KBM-7 (cell line): ENCODE results near the gene PLCB4.
"Not testable (repeated sequence)": the region's sequence is repeated elsewhere in the genome, so short reads cannot be mapped to it uniquely, and the experiment has no call there.

ENCODE experiments used
- DNase-seq: peaks from one replicate; pipeline ENCODE4 v3.0.0-alpha.2; 2015
- in situ Hi-C: fragments of 300-500 bp; cut with MboI; formaldehyde crosslinking; loops from 2 replicates; pipeline ENCODE4 v1.14.3; 2020; ENCODE audit warnings: low sequenced_read_pairs, low pct_unique_long_range_greater_than_20kb, mixed read lengths

The PLCB4 gene

DNA sequence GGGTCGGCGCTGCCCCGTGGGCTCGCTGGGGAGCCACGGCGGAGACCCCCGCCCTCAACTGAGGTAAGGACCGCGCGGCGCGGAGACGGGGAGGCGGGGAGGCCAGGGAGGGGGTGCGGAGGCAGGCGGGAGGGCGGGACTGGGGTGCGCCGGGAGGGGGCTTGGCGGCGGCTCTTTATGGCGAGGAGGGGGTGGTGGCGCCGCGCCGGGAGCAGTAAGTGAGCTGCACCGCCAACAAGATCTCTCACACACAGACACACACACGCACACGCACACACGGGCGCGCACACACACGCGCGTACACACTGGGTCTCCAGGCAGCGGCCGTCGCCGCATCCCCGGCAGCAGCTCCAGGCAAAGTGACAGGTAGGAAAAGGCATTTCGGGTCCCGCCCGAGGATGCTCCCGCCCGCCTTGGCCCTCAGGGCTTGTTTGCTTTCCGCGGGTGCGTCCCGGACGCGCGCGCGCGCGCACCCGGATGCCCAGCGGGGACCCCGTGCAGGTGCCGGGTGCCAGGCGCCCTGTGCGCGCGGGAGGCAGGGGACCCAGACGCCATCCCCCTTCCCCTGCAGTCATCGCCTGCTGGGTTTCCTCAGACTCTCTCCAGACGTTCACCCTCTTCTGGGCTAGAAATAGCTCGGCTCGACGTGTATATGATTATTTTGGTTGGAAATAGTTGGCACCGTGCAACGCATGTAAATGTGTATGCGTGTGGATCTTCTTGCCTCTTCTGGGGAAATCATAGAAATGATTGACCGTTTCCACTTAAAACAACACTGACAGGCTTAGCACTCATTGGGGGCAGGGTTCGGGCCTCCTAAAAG, at the start of gene PLCB4:
Gene PLCB4, plus strand, starts transcription at position 247 of the 823 bp plus-strand sequence. CDS start 238,728 bp downstream, outside the sequence.
- no peak for DNase-seq
- in situ Hi-C loops = no loop called here

DNA sequence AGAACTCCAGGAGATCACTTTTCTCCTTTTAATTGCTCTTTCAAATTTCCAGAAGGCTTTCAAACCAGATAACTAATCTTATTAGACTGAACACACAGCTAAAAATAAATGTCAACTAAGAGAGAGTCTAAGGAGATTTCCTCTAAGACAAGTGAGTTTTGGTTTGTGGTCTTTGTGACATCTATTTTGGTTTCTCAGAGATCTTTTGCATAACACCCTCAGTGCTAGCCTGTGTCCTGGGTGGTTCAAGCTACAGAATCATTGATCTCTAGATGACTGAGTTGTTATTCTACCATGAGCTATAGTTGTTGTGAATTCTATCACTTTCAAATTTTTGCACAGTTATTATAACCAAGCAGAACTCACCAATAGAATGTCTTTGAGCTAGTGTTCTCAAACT, 49.1 kb upstream of the PLCB4 start:
- in situ Hi-C loops = no loop called here
- no peak for DNase-seq

DNA sequence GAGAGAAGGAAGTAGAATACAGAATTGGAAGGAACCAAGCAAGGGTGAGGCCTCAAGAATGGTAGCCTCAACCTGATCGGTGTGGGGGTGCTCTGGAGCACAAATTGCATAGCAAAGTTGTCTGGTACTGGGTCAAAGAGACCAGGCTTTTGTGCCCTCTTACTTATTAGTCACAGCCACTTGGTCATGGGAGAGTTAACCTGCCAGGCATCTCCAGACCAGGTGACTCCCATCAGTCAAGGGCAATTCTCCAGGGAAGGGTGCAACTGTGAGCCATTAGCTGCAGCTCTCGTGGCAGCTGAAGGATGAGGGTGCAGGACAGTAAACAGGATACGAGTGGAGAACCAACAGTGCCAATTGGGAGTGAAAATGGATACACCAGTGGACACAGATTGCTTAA, 47.7 kb upstream of the PLCB4 start:
- DNase-seq = no peak

DNA sequence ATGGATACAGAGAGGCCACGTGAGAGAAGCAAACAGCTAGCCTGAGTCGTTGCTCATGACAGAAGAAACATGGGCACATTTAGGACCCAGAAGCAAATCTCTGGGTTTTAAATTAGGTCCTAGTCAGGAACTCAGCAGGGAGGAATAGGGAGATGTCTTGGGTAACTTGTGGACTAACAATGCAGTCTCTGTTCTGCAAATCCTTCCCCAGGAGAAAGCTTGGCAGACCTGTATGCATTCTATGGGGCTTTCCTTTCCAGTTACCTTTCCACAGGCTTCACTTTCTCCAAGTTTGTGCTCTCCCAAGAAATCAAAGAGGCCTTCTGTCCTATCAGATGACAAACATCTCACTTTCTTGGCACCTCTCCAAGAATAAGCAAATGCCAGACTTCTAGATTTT, 47.2 kb upstream of the PLCB4 start:
- DNase-seq = no peak
- in situ Hi-C loops = no loop called here

More for the DNA sequence above, 47.7 kb upstream of the PLCB4 start:
- in situ Hi-C loops = no loop called here

DNA sequence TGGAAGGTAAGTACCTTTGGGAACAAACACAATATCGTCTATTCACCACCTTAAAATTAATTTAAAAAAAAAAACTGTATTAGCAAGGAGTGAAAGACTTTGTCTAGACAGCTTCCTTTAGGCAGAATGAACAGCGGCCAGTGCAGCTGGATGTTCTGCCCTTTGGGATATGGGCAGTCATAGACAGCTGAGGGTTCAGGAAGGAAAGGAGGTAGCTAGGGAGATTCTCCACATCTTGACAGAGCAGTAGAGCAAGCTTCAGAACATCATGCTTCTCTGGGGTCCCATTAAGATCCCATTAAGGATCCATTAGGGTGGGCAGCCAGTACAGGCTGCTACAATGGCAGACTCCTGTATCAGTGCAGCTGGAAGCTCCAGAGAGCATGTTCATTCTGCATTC, 46.5 kb upstream of the PLCB4 start:
- DNase-seq = no peak
- in situ Hi-C loops = no loop called here

DNA sequence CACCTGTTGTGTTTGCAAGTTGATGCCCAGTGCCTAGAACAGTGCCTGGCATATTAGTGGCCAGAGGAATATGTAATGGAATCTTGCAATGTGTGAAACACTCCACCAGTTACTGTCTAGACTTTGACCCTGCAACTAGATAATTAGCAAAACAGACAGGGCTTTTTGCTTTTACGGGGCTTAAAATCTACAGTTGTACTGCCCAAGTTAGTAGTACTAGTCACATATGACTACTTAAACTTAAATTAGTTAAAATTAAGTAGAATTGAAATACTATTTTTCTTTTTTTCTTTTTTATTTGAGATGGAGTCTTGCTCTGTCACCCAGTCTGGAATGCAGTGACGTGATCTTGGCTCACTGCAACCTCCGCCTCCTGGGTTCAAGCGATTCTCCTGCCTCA, 44.3 kb upstream of the PLCB4 start:
- DNase-seq = no peak
- in situ Hi-C loops = no loop called here

DNA sequence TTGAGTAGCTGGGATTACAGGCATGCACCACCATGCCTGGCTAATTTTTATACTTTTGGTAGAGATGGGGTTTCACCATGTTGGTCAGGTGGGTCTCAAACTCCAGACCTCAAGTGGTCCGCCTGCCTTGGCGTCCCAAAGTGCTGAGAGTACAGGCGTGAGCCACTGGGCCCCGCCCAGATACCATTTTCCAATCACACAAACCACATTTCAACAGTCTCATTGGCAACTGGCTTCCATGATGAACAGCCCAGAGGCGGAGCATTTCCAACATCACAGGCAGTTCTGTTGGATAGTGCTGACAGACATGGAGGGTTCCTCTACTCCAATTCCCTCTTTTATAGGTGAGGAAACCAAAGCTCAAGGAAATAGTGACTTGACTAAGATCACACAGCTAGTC, 43.9 kb upstream of the PLCB4 start:
- in situ Hi-C loops = no loop called here
- DNase-seq = no peak

DNA sequence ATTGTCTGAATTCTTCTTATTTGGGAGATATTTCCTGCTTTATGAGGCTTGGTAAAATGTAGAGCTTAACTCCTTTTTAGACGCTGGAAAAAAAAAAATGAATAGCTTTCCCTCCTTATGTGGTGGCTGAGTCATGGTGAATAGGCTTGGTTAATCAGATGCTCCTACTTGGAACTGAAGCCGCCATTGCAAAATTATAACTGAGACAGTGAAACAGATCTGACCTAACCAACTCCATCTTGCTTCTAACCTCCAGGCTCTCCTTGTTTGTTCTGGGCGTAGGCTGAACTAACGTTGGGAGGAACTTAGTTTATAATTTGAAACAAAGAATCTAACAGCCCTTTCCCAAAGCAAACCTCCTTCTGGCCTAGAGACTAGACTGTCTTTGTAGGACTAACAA, 43.2 kb upstream of the PLCB4 start:
- in situ Hi-C loops = no loop called here
- DNase-seq = no peak

DNA sequence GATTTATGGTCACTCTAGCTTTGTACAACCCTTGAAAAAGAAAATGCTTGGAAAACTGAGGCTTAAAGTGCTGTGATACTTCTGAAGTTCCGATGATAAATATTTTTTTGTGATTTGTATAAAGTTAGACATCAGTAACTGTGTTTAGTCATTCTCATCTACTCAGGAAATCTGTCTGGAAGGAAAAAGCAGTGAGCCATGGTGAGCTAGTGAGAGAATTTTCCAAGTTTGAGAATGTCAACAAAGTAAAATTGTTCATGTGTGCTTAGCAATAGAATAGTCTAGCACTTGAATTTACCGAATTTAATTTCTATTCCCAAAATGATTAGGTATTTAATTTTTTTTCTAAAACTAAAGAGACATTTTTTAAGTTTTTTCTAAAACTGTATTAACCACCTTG, 41.3 kb upstream of the PLCB4 start:
- no peak for DNase-seq

DNA sequence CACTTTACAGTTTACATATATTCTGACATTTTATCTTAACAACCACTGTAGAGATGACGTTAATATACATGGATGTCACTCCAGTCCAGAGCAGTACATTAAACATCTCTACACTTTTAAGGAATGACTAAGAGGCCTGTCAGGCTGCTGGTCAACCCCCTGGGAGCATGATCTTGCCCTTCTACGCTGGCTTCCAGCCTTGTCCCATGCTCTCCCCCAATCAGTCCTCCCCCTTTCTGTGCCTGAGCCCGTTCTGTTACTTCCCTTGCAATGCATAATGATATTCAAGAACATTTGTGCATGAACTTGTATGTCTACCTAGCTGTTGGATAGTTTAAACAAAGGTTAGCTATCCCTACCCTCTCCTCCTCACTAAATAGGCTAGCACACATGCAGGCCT, 40.5 kb upstream of the PLCB4 start:
- DNase-seq = no peak
- in situ Hi-C loops = no loop called here

More for the DNA sequence above, 41.3 kb upstream of the PLCB4 start:
- in situ Hi-C loops = no loop called here

DNA sequence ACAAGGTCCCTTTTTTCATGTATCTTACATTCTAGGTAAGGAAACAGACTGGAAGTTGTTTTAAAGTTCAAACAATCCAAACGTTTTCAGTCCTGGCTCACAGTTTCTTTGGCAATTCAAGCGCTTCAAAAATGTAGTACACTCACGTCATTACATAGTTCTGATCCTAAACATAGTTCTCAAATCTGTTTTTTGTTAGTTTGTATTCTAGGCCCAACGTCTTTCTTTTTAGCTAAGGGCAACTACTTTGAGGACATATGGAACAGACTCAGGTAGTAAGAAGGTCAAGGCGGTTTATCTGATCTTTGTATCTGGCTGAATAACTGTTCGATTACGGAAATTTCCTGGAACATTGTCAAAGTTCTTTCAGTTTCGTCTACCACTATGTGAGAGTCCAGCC, 36.9 kb upstream of the PLCB4 start:
- DNase-seq = no peak
- in situ Hi-C loops = no loop called here

DNA sequence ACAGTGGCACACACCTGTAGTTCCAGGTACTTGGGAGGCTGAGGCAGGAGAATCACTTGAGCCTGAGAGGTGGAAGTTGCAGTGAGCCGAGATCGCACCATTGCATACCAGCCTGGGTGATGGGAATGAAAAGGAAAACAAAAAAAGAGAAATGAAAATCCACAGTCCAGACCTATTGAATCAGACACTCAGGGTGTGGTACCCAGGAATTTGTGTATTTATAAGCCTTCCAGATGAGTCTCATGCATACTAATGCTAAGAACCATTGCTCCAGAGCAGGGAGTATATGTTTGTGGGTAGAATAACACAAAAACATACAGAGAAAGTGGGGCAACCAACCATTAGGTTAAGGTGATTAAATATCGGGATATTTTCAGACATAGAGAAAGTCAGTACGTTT, 36.1 kb upstream of the PLCB4 start:
- DNase-seq = no peak
- in situ Hi-C loops = no loop called here

DNA sequence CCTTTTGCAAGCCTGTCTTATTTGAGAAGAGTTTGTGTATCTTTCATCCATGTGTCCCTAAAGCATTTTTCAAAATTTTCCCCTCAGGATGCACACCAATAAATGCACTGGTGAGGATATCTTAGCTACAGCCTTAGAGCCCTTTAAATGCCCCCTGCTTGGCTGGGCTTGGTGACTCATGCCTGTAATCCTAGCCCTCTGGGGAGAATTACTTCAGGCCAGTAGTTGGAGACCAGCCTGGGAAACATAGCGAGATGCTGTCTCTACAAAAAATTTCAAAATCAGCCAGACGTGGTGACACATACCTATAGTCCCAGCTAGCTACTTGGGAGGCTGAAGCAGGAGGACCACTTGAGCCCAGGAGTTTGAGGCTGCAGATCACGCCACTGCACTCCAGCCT, 33.8 kb upstream of the PLCB4 start:
- DNase-seq = no peak
- in situ Hi-C loops = no loop called here

DNA sequence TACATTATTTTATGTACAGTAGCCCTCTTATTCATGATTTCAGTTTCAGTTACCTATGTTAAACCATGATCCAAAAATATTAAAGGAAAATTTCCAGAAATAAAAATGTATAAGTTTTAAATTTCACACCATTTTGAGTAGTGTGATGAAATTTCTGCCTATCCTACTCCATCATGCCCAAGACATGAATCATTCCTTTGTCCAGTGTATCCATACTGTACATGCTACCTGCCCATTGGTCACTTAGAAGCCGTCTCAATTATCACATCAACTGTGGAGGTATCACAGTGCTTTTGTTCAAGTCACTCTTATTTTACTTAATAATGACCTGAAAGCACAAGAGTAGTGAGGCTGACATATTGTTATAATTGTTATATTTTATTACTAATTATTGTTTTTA, 32.3 kb upstream of the PLCB4 start:
- in situ Hi-C loops = no loop called here

DNA sequence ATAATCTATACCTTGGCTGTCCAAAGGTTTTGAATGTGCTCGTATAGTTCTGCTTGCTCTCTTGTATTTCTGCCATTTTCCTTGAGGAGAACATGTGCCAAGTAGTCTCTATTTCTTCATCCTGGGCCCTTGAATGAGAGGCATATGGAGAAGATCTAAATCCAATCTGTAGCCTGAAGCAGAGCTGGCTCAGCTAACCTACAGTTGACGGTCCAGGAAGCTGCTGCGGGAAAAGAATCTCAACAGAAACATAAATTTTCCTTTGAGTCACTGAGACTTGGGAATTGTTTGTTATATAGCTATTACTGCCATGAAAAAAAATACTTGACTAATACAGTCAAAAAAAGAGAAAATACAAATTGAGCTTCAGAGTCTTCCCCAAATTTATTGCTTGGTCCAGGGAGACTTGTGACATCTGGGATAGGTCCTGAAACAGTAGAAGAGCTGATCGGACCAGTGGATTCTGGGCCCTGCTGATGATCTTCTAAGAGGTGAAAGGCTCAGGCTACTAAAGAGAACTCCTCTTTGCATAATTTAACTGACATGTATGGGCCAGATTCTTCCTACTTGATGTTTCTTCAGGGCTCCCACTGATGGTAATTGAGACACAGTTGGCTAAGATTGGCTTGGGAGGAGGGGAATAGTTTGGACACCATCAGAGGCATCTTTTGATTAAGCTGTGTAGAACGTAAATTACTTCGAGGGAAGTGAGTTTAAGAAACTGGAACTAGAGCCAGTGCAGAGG, 29.9 kb upstream of the PLCB4 start:
- no peak for DNase-seq
- in situ Hi-C loops = no loop called here

More for the DNA sequence above, 32.3 kb upstream of the PLCB4 start:
- no peak for DNase-seq

DNA sequence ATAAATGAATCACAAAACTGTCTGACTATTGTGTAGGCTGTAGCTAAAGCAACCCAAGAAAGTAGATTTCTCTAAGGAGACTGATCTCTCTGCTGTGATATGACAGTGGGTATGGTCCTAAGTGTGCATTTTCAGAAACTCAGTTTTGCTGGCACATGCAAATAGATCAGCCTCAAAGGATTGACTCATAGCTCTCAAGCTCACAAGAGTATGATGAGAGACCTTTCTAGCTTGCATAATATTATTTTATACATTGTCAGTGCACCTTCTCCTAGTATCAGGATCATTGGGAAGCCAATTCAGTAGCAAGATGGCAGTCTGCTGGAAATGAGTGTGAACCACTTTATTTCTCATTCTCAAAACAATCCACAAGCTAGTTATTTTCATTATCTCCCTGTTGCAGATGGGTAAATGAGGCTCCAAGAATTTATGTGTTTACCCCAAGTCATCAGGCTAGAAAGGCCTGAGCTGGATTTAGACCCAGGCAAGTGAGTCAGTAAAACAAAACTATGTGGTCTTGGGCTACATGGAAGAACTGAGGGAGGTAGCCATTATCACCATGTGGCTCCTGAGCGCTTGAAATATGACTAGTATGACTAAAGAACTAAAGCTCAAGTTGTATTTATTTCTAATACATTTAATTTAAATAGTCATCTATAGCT, 27.9 kb upstream of the PLCB4 start:
- no peak for DNase-seq
- in situ Hi-C loops = no loop called here

DNA sequence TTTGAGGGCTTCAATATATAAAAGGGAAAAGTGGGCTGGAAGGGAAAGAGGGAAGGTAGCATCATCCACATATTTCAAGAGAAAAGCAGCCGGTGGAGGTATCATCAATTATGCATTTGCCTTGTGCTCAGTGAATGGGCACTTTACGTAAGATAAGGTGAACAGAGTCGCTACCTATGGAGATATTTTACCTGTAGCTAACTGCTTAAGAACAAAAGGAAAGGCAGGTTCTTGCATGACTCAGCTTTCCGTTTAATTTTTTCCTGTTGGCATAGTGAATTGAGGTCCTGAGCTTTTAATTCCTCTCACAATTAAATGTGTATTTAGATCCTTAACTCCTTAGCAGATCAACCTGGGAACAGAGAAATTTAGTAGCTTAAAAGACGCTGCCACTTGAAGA, 25.5 kb upstream of the PLCB4 start:
- DNase-seq = no peak
- in situ Hi-C loops = no loop called here

DNA sequence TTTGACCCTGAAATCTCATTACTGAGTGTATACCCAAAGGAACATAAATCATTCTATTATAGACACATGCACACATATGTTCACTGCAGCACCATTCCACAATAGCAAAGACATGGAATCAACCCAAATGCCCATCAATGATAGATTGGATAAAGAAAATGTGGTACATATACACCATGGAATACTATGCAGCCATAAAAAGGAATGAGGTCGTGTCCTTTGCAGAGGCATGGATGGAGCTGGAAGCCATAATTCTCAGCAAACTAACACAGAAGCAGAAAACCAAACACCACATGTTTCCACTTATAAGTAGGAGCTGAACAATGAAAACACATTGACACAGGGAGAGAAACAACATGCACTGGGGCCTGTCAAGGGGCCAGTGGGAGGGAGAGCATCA, 21.0 kb upstream of the PLCB4 start:
- DNase-seq, in situ Hi-C loops: not testable (repeated sequence)

DNA sequence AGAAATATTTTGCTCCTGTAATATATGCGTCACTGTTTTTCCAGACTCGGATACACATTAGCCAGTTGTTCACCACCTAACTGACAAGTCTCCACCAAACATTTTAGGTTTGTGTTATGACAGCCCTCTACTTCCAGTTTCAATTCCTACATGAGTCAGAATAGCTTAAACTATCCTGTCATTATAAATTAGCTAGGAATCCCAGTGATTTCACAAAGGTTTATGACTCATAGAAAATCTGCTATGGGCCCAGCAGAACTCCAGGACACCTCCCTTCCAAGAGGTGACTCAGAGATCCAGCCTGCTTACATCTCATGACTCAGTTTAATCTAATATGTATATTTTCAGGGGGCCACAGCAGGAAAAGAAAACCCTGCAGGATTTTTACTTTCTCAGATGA, 17.4 kb upstream of the PLCB4 start:
- DNase-seq = no peak
- in situ Hi-C loops = no loop called here

DNA sequence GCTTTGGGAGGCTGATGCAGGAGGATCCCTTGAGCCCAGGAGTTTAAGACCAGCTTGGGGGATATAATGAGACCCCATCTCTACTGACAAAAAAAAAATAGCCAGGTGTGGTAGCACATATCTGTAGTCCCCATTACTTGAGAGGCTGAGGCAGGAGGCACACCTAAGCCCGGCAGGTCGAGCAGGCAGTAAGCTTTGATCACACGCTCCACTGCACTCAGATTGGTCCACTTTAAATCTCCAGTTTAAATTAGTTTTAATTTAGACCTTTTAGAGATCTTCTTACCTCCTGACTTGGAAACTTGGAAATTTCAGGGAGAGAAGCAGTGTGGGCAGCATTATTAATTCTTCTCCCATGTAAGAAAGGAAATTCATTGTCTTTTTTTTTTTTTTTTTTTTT, 16.8 kb upstream of the PLCB4 start:
- DNase-seq = no peak
- in situ Hi-C loops = no loop called here
